ENCODE measurements around the gene TMCC1.

The TMCC1 gene

DNA sequence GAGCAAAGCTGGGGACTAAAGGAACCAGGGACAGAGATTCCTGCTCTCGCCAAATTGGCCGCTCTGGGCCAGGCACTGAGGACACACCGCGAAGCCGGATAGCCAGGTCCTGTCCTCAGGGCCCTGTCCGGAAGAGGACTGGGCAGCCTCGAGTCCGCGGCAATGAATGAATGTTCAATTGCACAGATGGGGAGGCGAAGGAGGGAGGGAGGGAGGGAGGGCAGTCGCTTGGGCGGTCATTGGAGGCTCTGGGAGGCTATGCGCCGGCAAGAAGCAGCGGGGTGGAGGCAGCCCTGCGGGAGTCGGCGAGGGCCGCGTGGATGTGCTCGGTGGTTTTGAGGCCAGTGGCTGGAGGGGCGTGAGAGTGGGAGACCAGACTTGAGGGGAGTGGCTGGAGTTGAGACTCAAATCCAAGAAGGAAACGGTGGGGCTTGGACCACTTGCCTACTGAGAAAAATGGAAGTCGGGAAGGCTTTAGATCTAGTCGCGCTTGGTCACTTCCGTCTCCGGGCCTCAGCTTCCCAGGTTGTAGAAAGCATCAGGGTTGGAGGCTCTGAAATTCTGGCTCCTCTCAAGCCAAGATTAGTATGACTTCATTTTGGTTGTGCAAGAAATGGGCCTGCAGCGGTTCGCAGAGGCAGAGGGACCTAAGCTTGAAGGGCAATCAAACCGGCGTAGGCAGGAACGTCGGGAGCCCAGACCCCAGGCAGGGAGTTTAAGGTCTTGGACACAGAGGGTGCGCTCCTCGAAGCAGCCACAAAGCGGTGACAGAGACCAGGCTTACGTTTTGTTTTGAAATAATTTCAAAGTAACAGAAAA lies 266.0 kb downstream of the TMCC1 start:
- H3K4me3 ChIP-seq (ENCODE audit: low read depth, low read length), result peak overlapping the region; percentile 75

DNA sequence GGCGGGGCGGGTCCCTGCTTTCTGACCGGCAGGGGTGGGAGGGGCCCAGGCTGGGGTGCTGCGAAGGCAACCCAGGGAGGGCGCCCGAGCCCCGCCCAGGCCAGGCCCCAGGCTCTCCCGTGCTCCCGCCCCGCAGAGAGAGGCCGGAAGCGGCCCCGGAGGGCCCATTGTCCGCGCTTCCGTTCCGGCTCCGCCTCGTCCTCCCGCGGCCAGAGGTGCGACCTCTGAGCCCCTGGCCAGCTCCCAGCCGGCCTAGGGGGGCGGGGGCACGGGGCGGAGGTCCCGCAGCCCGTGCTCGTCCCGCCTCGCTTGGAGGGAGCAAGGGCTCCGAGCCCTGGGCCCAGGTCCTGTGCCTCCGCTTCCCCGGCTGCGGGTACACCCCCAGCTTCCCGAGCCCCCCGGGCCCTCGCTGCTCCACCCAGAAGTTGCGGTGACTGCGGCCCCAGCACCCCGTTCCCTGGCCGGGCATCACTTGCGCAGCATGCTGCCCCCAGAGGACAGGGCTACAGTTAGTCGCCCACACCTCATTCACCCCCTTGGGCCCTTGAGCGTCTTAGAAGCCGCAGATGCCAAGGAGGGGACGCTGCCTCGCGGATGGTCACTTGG lies 266.7 kb downstream of the TMCC1 start:
- peak overlapping the region; percentile 75 for H3K4me3 ChIP-seq (ENCODE audit: low read depth, low read length)

- H3K4me3 ChIP-seq (ENCODE audit: low read depth, low read length), result no peak overlapping the region
Observed at GRCh38 chr3:129625072-129625874, 268.2 kb downstream of the TMCC1 start.

- no peak overlapping the region for H3K4me3 ChIP-seq (ENCODE audit: low read depth, low read length)
Observed at GRCh38 chr3:129624347-129625071, 269.0 kb downstream of the TMCC1 start.

GRCh38 chr3:129623447-129624118 lies 269.9 kb downstream of the TMCC1 start:
- no peak overlapping the region for H3K4me3 ChIP-seq (ENCODE audit: low read depth, low read length)

- H3K4me3 ChIP-seq (ENCODE audit: low read depth, low read length), result no peak overlapping the region
Observed at GRCh38 chr3:129622933-129623332, 270.6 kb downstream of the TMCC1 start.

DNA sequence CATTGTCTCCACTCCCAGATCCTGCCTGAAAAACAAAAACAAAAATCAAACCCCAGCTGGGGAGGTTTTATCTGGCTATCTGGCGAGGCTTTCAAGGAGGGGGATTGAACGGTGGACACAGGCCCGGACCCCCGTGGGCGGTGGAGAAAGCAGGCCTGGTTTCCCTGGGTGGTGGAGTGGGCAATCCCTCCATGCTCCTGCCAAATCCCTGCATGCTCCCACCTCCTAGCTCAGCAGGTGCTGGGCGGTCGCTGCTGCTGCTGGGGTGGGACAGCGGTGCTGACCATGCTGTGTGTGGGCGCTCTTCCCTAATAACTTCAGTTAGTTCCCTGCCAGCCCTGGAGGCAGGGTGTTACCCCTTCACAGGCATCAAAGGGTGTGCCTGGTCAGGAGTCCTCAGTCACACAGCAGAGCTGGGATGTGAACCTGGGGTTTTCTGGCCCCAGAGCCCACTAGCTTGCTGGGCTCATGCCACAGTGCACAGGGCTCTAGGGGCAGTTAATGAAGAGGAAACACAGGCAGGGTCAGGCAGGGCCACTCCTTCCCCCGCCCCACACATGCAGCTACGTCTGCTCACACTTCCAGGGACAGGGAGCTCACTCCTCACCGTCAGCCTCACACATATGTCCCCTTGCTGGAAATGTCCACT lies 271.2 kb downstream of the TMCC1 start:
- no peak overlapping the region for H3K4me3 ChIP-seq (ENCODE audit: low read depth, low read length)

- no peak overlapping the region for H3K4me3 ChIP-seq (ENCODE audit: low read depth, low read length)
Observed at GRCh38 chr3:129621626-129622225, 271.8 kb downstream of the TMCC1 start.

- H3K4me3 ChIP-seq (ENCODE audit: low read depth, low read length), result no peak overlapping the region
Observed at GRCh38 chr3:129620828-129621559, 272.5 kb downstream of the TMCC1 start.

DNA sequence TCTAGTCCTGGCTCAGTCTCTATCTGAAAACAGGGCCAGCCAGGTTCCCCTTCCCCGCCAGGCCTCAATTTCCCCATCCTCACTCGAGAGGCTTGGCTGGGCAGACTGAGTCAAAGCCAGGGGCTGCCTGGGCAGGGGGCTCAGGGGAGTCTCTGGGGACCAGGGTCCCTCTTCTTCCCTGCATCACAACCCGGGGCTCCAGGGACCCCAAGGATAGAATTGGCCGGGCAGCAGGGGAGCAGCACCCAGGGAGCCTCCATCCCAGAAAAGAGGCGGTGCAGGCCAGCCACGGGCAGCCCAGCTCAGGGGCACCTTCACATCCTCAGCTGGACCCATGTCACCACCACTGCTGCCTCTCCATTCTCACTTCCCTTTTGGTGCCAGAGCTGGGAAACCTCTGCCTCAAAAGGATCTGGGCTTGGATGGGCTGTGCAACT lies 273.8 kb downstream of the TMCC1 start:
- H3K4me3 ChIP-seq (ENCODE audit: low read depth, low read length), result no peak overlapping the region

DNA sequence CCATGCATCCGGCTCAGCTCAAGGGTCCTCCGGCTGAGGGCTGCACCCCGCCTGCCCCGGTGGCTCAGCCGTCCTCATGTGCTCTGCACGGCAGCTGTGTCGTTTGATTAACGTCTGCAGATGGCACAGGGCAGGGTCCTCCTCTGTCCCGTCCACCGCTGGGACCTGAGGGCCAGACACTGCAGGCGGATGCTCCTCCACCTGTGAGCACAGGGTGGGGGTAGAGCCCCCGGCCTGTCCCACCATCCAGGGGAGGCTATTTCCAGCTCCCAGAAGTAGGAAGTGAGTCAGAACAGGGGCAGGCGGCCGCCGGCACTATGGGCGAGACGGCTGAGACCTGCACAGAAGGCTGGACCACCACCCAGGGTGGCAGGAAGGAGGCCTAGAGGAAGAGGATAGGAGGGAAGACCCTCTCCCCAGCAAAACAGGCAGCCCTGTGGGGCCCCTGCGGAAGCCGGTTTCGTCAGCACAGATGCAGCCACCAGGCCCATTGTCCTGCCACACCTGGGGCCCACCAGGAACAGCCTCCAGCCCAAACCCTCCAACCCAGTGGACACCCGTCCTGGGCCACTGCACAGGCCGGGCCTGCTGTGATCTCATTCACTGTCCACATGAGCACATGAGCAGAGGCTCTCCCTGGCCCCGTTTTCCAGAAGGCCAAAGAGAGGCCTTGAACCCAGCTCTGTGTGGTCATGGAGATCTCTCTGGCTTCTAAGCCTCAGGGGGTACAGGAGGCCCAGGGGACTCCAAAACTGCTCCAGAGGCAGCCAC lies 274.4 kb downstream of the TMCC1 start:
- H3K4me3 ChIP-seq (ENCODE audit: low read depth, low read length), result no peak overlapping the region

DNA sequence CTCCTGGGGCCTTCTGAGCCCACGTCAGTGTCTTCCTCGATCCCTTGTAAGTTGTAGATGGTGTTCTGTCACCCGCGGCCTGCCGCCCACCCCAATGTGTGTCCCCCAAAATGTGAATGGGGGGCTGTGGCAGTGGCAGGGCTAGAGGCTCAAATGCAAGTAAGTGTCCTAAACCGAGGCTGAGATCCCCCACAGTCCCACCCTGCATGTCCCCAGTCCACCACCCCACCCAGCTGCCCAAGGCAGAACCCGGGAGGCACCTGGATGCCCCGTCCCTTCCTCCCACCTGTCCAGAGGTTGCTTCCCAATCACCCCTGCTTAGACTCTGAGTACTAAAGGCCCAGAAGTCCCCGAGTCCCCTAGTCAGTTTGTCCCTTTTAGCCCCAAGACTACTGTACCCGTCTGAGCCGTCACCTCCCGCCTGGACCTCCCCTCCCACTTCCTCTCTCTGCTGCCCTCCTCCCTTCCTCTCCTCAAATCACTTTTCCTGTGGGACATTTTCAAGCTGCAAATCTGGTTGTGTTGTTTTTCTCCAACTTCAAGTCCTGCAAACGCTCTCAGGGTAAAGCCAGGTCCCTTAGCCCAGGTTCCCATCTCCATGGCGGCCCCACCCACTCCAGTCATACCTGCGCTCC lies 275.2 kb downstream of the TMCC1 start:
- no peak overlapping the region for H3K4me3 ChIP-seq (ENCODE audit: low read depth, low read length)

DNA sequence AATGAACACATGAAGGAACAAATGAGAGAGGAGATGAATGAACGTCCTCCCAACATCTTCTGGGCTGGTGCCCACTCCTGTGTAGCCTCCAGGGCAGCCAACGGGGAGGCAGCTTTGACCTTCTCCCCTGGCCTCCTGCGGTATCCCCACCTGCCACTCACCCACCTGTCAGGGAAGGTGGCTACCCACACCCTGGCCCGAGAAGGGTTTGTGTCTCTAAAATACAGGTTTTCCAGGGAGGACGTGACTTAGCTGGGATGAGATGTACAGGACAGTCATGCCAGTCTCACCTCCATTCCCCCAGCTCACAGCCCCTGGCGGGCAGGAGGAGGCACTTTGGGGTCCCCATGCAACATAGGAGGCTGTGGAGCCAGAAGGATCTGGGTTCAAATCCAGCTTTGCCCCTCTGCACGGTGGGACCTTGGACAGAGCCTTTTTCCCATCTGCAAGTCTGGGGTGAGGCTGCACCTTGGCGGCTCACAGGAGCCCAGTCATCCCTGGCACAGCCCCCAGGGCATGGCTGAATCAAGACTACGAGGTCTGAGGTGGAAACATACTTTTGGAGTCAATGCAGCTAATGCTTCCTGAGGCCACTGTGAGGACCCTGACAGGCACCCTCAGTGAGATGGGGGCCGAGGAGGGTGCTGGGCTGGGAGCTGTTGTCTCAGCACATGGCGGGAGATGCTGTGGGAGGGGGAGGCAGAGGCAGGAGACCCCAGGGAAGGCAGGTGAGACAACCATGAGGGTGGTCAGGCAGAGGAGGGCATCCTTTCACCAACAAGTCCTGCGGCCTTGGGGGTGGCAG lies 275.9 kb downstream of the TMCC1 start:
- no peak overlapping the region for H3K4me3 ChIP-seq (ENCODE audit: low read depth, low read length)

GRCh38 chr3:129616713-129617112 lies 276.8 kb downstream of the TMCC1 start:
- H3K4me3 ChIP-seq (ENCODE audit: low read depth, low read length), result no peak overlapping the region

DNA sequence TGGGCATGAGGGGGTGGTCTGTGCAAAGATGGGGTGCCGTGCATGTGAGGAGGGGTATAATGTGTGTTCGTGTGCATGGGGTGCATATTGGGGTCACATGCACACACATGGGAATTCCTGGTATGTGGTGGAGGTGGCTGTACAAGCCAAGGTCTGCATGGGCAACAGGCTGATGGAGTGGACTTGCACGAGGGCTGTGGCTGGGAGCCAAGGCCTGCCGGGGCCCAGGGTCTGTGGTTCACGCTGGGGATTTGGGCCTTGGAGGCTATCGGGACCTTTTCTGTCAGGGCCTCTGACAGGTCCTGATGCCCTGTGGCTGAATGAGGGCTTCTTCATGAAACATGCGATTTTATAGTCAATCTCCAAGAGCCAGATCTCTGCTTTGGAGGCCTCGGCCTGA lies 277.2 kb downstream of the TMCC1 start:
- no peak overlapping the region for H3K4me3 ChIP-seq (ENCODE audit: low read depth, low read length)

DNA sequence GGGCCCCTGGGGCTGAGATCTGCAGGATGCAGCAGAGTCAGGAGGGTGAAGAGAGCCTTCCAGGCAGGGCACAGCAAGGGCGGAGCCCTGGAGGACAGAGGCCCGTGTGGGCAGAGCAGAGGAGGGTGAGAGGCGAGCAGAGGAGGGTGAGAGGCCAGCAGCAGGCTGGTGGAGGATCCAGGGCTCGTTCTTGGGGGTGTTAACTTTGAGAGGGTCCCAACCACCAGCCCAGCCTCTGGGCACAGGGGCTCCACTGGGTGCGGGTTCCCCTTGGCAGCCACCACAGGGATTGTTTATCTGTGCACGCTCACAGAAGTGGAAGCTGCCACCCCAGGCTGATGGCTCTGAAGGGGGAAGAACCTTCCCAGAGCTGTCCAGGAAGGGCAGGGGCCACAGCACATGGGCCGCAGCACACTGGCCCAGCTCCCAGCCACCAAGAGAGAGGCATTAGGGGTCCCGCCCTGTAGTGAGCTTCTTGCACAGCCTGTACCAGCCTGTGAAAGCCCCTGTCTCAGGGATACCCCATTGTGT lies 277.7 kb downstream of the TMCC1 start:
- H3K4me3 ChIP-seq (ENCODE audit: low read depth, low read length), result no peak overlapping the region

DNA sequence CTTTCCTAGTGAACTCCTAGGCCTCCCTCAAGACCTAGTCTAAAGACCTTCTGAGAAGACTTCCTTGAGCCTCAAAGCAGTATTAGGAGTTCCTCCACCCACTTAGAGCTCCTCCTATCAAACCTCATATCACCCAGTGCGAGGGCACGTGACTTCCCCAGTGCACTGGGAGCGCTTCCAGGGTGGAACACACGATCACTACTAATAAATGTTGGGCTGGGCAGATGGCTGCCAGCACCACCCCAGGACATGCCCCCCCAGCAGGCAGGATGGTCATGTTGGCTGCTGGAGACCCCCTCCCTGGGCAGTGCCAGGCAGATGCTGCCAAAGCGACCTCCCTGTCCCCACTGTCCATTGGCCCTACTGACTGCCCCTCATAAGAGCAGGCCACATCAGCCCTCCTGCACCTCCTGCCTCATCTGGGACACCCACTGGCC lies 278.6 kb downstream of the TMCC1 start:
- no peak overlapping the region for H3K4me3 ChIP-seq (ENCODE audit: low read depth, low read length)
